SU-DHL-6 (cell line): ENCODE measurements around the gene LCK.
A peak's percentile ranks its signal among the peaks of the same experiment; 100 is the strongest.

Source experiments
- H2AFZ ChIP-seq: fragments of 200-600 bp; sonication (generic); 2 replicates; pipeline ENCODE4 v1.6.1; 2014; ENCODE audit warnings: low read depth, mild to moderate bottlenecking, moderate library complexity, mixed read lengths, antibody characterized with exemption, low read length; ENCODE audit not compliant: severe bottlenecking
- H3F3A ChIP-seq: fragments of 200-600 bp; shearing (Covaris generic); 2 replicates; pipeline ENCODE4 v1.6.0; 2016; ENCODE audit warnings: antibody characterized with exemption, mild to moderate bottlenecking; ENCODE audit not compliant: insufficient read depth
- H3K27ac ChIP-seq: fragments of 200-600 bp; sonication (generic); 2 replicates; pipeline ENCODE4 v1.5.1; 2016; ENCODE audit warnings: low read depth, mild to moderate bottlenecking, low read length, moderate library complexity, mixed read lengths
- H3K27me3 ChIP-seq: fragments of 200-600 bp; sonication (generic), shearing (Covaris generic); 2 replicates; pipeline ENCODE4 v1.6.0; 2014; ENCODE audit warnings: mild to moderate bottlenecking, low read length
- H3K36me3 ChIP-seq: fragments of 200-600 bp; sonication (generic); 2 replicates; pipeline ENCODE4 v1.6.1; 2014; ENCODE audit warnings: mild to moderate bottlenecking, low read length, mixed read lengths
- H3K4me2 ChIP-seq: fragments of 300-600, 200-600 bp; shearing (Covaris generic), sonication (generic); 2 replicates; pipeline ENCODE4 v1.6.0; 2014; ENCODE audit warnings: low read length, low read depth, mild to moderate bottlenecking; ENCODE audit not compliant: poor library complexity, severe bottlenecking
- H3K4me3 ChIP-seq: fragments of 200-600 bp; sonication (generic); 2 replicates; pipeline ENCODE4 v1.5.1; 2014; ENCODE audit warnings: antibody characterized with exemption, low read length, mild to moderate bottlenecking, mixed read lengths; ENCODE audit not compliant: insufficient read depth, poor library complexity, severe bottlenecking
- H3K79me2 ChIP-seq: fragments of 200-600 bp; sonication (generic); 2 replicates; pipeline ENCODE4 v1.6.1; 2014; ENCODE audit warnings: mild to moderate bottlenecking, low read length, moderate library complexity; ENCODE audit not compliant: insufficient read depth
- H3K9ac ChIP-seq: fragments of 200-600 bp; sonication (generic); 2 replicates; pipeline ENCODE4 v1.7.0; 2014; ENCODE audit warnings: mild to moderate bottlenecking, low read length
- H3K9me2 ChIP-seq: fragments of 200-600 bp; sonication (generic); replicated peaks from 2 replicates; pipeline ENCODE4 v1.6.1; 2014; ENCODE audit warnings: low read length; ENCODE audit not compliant: insufficient read depth
- H3K9me3 ChIP-seq: fragments of 200-600 bp; sonication (generic); 2 replicates; pipeline ENCODE4 v1.6.1; 2014; ENCODE audit warnings: low read length, mixed read lengths; ENCODE audit not compliant: insufficient read depth
- H4K20me1 ChIP-seq: fragments of 200-600 bp; sonication (generic); 2 replicates; pipeline ENCODE4 v1.6.1; 2014; ENCODE audit warnings: low read depth, mild to moderate bottlenecking, antibody characterized with exemption, low read length, moderate library complexity, mixed read lengths
- EZH2phosphoT487 ChIP-seq: fragments of 200-600 bp; sonication (generic), shearing (Covaris generic); conservative IDR thresholded peaks from 2 replicates; pipeline ENCODE4 v1.6.1; 2018; ENCODE audit warnings: mild to moderate bottlenecking, antibody characterized with exemption, low read length, moderate library complexity, mixed read lengths
- TF ChIP-seq, protein P1 (sequence below): fragments of 200-600 bp; sonication (generic); IDR thresholded peaks from one replicate; pipeline ENCODE4 v1.5.1; 2017; ENCODE audit warnings: antibody characterized with exemption, mild to moderate bottlenecking, low read length, moderate library complexity; ENCODE audit not compliant: insufficient read depth, poor library complexity, severe bottlenecking

The LCK gene

DNA sequence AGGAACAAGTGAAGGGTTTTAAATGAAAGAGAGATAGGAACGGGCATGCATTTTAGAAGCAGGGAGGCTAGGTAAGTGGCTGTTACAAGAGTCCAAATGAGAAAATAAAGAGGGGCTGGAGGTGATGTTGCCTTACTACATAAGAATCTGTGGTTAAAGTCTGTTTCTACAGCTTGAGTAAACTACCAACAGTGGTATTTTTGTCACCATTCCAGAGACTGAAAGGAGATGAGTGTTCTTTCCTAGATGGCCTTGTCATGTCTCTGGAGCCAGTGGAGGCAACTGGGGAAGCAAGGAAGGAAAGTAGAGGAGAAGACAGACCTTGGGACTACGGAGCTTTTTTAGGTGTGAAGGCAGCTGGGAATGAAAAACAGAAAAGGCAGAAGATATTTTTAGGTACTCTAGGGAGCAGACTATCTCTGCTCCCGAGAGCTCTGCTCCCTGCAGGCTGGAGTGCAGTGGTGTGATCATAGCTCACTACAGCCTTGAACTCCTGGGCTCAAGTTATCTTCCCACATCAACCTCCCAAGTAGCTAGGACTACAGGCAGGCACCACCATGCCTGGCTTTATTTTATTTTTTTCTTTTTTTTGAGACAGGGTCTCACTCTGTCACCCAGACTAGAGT is 53.0 kb downstream of the LCK start:
- peaks cover 24% of the 10 kb centered on the region for H3F3A ChIP-seq
- peaks cover 45% of the 10 kb centered on the region for H3K36me3 ChIP-seq
- no peaks in the 10 kb centered on the region for H3K27me3 ChIP-seq
- H3K9ac ChIP-seq, result no peak overlapping the region
- H3K79me2 ChIP-seq, result peaks cover 97% of the 10 kb centered on the region
- no peak overlapping the region for H3K4me2 ChIP-seq
- TF ChIP-seq EZH2phosphoT487, result no peak
- TF ChIP-seq, protein P1, sequence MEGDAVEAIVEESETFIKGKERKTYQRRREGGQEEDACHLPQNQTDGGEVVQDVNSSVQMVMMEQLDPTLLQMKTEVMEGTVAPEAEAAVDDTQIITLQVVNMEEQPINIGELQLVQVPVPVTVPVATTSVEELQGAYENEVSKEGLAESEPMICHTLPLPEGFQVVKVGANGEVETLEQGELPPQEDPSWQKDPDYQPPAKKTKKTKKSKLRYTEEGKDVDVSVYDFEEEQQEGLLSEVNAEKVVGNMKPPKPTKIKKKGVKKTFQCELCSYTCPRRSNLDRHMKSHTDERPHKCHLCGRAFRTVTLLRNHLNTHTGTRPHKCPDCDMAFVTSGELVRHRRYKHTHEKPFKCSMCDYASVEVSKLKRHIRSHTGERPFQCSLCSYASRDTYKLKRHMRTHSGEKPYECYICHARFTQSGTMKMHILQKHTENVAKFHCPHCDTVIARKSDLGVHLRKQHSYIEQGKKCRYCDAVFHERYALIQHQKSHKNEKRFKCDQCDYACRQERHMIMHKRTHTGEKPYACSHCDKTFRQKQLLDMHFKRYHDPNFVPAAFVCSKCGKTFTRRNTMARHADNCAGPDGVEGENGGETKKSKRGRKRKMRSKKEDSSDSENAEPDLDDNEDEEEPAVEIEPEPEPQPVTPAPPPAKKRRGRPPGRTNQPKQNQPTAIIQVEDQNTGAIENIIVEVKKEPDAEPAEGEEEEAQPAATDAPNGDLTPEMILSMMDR, result no peak
- no peak overlapping the region for H3K27ac ChIP-seq
- H4K20me1 ChIP-seq, result peaks cover 23% of the 10 kb centered on the region
- H2AFZ ChIP-seq, result no peak overlapping the region
- H3K9me2 ChIP-seq, result no peaks in the 10 kb centered on the region
- H3K9me3 ChIP-seq, result no peaks in the 10 kb centered on the region
- no peak overlapping the region for H3K4me3 ChIP-seq

DNA sequence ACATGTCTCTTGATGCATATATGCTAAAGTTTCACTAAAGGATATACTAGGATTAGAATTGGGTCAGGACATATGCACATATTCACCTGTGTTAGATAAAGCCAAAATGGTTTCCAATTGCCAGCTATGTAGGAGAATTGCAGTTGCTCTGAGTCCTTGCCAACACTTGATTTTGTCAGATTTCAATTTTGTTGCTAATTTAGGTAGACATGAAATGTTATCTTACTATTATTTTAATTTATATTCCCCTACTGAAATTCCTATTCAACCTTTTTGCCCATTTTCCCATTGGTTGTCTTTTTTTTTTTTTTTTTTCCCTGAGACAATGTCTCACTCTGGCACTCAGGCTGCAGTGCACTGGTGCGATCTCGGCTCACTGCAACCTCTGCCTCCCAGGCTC is 54.2 kb downstream of the LCK start:
- peak overlapping the region; percentile 16; the same call in 1 of the 2 replicates for H3K27ac ChIP-seq

DNA sequence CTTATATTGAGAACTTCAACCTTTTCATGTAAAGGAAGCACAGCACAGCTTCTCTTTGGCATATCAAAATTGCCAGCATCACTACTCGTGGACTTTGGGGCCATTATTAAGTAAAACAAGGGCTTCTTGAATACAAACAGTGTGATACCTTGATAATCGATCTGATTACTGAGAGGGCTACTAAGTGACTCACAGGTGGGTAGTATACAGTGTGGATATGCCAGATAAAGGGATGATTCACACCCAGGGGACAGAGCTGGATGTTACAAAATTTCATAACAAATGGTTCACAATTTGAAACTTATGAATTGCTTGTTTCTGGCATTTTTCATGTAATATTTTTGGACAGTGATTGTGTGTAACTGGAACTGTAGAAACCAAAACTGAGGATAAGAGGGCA is 56.3 kb downstream of the LCK start:
- Histone ChIP-seq H3K9me3 (no peaks in the 10 kb centered on the region), H3K9ac (0 out of 2 replicates have a peak overlapping the region, but pooled peaks have one; percentile 4), H3F3A (peaks cover 45% of the 10 kb centered on the region), H3K4me2 (peak overlapping the region; percentile 47), H3K36me3 (peaks cover 37% of the 10 kb centered on the region), H3K27ac (peak overlapping the region; percentile 88), H2AFZ (no peak overlapping the region), H4K20me1 (peaks cover 4% of the 10 kb centered on the region; the same call in 1 of the 2 replicates), H3K4me3 (no peak overlapping the region), H3K79me2 (peaks cover 99% of the 10 kb centered on the region), H3K9me2 (no peaks in the 10 kb centered on the region), H3K27me3 (no peaks in the 10 kb centered on the region)
- TF ChIP-seq, protein P1, result no peak
- TF ChIP-seq EZH2phosphoT487, result no peak

More for the DNA sequence above, 54.2 kb downstream of the LCK start:
- no peaks in the 10 kb centered on the region for H3K9me2 ChIP-seq
- no peak overlapping the region for H3K4me2 ChIP-seq
- no peak overlapping the region for H2AFZ ChIP-seq
- no peaks in the 10 kb centered on the region for H3K27me3 ChIP-seq
- H3K79me2 ChIP-seq, result peaks cover 97% of the 10 kb centered on the region
- TF ChIP-seq, protein P1, result no peak
- TF ChIP-seq EZH2phosphoT487, result no peak
- no peak overlapping the region for H3K9ac ChIP-seq
- no peaks in the 10 kb centered on the region for H3K9me3 ChIP-seq
- H3F3A ChIP-seq, result peaks cover 33% of the 10 kb centered on the region
- H3K4me3 ChIP-seq, result no peak overlapping the region
- peaks cover 45% of the 10 kb centered on the region for H3K36me3 ChIP-seq
- H4K20me1 ChIP-seq, result peaks cover 16% of the 10 kb centered on the region
